ENCODE results near the gene GHSR.

DNA sequence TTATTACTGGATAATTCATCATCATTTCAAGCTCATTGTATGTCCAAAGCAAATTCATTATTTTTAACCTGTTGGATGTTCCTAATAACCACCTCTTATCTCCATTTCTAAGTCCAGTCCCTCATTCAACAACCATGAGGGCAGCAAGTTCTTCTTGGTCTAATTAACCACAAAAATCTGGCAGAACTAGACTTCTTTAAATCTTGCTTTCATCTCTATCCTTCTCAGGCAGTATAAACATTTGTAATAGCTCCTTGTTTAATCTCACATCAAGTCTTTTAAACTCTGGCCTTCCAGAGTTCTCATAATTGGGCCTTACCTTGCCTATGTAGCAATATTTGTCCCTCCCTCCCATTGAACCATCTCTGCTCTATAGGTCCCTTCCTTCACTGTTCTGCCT, 17.0 kb upstream of the GHSR start:
- TF ChIP-seq EZH2 (IDR thresholded peaks at IDR 0.05; ENCODE audit: insufficient read depth, poor library complexity, severe bottlenecking), result no peak
- TF ChIP-seq EZH2phosphoT487 (IDR thresholded peaks at IDR 0.05; ENCODE audit: insufficient read depth, low read depth), result no peak

Measured in GM23248 (cell line).